ENCODE data around the gene SLC22A5.
"Not testable (repeated sequence)": the region's sequence is repeated elsewhere in the genome, so short reads cannot be mapped to it uniquely, and the experiment has no call there.

The SLC22A5 gene

DNA sequence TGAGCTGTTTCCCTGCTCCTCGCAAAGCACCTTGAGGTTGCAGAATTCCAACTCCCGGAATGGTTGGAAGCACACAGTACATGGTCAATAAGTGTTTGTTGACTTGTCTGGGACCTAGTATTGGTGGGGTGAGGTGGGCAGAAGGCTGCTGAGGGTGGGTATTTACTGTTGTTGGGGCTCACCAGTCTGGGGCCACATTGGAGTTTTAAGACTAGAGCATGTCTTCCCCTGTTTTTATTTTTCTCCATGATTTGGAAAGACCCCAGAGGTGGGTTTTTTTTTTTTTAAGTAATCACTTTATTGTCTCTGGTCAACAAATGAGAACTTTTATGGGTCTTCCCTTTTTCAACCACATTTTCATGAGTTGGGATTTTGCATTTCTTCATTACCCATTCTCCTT lies 65.9 kb downstream of the SLC22A5 start:
- Mint-ChIP-seq H3K9me3 (no peaks in the 10 kb centered on the region), H3K36me3 (peaks cover 20% of the 10 kb centered on the region), H3K4me3 (peak overlapping the region; percentile 4), H3K27me3 (no peaks in the 10 kb centered on the region), H3K27ac (peak overlapping the region; percentile 55), H3K4me1 (peaks cover 89% of the 10 kb centered on the region)

DNA sequence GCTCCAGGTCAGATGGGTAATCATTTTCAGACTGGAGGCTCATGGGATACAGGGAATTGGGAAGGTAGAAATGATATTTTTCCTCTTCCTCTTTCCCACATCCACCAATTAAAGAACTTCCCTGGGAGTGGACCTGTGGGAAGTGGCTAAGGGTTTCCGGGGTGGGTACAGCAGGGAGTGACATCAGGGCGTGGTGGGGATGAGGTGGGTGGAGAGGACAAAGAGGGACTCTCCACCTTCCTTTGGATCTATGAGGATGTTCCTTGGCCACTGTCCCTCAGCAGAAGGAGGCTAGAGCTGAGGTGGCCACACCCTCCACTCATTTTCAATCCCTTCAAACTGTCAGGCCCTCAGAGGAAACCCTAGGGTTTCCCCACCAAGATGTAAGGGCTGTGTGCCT lies 66.4 kb downstream of the SLC22A5 start:
- H3K4me1 Mint-ChIP-seq, result peaks cover 89% of the 10 kb centered on the region
- no peaks in the 10 kb centered on the region for H3K27me3 Mint-ChIP-seq
- H3K4me3 Mint-ChIP-seq, result peak overlapping the region; percentile 4
- no peaks in the 10 kb centered on the region for H3K9me3 Mint-ChIP-seq
- peaks cover 15% of the 10 kb centered on the region for H3K36me3 Mint-ChIP-seq
- H3K27ac Mint-ChIP-seq, result peak overlapping the region; percentile 55

DNA sequence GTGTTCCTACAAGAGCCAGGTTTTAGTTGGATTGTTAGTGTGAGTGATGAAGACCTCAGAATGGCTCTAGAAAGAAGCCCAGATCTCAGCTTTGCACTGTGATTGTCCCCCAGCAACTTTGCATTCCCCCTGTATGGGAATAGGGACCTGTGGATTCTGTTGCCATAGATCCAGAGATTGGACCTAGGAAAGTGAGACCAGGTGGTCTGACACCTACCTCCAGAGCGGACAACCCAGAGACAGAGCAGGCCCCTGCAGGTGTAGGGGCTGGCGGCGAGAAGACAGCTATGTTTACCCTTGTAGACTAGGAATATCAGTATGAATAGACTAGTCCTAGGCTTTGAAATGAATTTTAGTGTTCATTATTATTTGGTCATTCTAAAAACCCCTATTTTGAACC lies 67.4 kb downstream of the SLC22A5 start:
- Mint-ChIP-seq H3K4me1 (peaks cover 88% of the 10 kb centered on the region), H3K27me3 (no peaks in the 10 kb centered on the region), H3K36me3 (peaks cover 10% of the 10 kb centered on the region), H3K4me3 (peak overlapping the region; percentile 70), H3K27ac (peak overlapping the region; percentile 91), H3K9me3 (no peaks in the 10 kb centered on the region)

DNA sequence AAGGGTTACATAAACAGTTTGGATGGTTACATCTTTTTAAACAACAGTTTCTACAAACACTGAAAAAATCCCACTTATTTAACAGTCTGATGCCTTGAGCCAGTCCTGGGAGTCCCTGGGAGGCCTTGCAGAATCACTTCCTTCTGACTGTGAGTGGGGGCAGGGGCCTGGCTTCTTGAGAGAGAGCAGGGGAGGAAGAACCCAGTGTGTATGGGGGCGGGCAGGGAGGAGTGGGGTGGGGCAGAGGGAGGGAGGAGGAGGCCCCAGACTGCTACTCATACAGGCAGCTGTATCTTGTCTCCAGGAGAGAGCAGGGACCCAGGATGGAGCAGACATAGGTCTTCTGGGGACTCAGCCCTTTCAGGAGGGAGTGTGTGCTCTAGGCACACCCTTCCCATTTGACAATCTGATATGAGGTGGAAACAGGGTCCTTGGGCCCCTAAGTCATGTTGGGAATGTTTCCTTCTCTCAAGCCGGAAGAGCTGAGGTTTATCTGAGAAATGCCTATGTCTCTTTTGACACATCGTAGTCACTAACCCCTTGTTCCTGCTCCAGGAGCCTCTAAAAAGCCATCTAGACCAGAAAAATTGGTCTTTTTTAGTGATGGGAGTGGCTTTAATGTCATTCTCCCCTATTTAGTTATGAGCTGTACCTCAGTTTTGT lies 68.2 kb downstream of the SLC22A5 start:
- Mint-ChIP-seq H3K36me3 (peaks cover 5% of the 10 kb centered on the region), H3K27ac (peak overlapping the region; percentile 91), H3K4me1 (peaks cover 88% of the 10 kb centered on the region), H3K4me3 (peak overlapping the region; percentile 70), H3K9me3 (no peaks in the 10 kb centered on the region), H3K27me3 (no peaks in the 10 kb centered on the region)

DNA sequence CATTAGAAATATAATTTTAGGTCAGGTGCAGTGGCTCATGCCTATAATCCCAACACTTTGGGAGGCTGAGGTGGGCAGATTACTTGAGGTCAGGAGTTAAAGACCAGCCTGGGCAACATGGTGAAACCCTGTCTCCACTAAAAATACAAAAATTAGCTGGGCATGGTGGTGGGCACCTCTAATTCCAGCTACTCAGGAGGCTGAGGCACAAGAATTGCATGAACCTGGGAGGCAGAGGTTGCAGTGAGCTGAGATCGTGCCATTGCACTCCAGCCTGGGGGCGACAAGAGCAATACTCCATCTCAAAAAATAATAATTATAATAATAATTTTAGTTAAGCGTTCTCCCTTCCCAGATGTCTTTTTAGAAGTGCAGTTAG lies 68.7 kb downstream of the SLC22A5 start:
- Mint-ChIP-seq H3K4me1 (peaks cover 88% of the 10 kb centered on the region), H3K27ac (peak overlapping the region; percentile 91), H3K4me3 (peak overlapping the region; percentile 36)
- not testable (repeated sequence) for H3K27me3 Mint-ChIP-seq, H3K9me3 Mint-ChIP-seq, H3K36me3 Mint-ChIP-seq

DNA sequence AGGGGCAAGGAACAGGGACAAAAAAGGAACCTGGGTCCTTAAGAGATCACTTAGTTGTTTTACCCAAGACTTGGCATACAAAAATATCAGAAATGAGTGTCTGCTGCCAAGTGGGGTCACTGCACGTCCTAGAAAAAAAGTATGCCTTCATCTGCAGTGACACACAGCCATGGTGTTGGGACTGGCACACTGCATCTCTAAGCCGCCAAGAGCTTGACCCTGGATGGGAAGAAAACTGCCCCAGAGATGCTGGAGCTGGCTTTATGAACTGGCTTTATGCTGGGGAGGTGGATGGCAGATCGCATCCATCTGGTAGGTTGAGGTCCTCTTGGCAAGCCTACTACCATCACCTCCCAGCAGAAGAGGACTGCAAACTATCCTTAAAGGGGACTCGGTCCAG lies 69.4 kb downstream of the SLC22A5 start:
- Mint-ChIP-seq H3K9me3 (no peaks in the 10 kb centered on the region), H3K4me1 (peaks cover 91% of the 10 kb centered on the region), H3K27me3 (no peaks in the 10 kb centered on the region), H3K27ac (peak overlapping the region; percentile 90), H3K4me3 (peak overlapping the region; percentile 20), H3K36me3 (peaks cover 4% of the 10 kb centered on the region)

DNA sequence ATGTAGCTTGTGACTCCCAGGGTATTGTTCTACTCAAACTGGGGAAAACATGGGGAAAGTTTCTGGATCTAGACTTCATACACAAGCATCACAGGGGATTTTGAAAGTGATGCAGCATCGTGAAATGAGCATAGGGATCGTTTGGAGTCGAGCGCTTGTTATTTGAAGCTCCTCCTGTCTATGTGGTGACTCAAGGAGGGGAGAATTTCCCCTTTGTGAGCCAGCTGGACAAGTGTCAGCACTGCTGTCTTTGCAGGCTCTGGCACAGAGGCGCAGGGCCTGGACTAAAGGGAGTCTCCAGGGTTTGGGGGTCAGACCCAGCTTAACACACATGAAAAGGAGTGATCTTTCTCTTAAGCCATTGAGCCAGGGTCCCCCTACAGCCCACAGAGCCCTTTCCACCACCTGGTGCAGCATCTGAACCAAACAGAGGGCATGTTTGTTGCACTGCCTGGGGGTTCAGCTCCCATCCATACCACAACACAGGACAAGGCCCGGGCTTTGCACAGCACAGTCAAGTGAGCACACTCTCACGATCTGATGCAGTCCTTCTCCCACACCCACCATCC lies 70.1 kb downstream of the SLC22A5 start:
- Mint-ChIP-seq H3K9me3 (no peaks in the 10 kb centered on the region), H3K27me3 (no peaks in the 10 kb centered on the region), H3K27ac (peak overlapping the region; percentile 90), H3K4me1 (peaks cover 91% of the 10 kb centered on the region), H3K4me3 (peak overlapping the region; percentile 20), H3K36me3 (peaks cover 8% of the 10 kb centered on the region)

DNA sequence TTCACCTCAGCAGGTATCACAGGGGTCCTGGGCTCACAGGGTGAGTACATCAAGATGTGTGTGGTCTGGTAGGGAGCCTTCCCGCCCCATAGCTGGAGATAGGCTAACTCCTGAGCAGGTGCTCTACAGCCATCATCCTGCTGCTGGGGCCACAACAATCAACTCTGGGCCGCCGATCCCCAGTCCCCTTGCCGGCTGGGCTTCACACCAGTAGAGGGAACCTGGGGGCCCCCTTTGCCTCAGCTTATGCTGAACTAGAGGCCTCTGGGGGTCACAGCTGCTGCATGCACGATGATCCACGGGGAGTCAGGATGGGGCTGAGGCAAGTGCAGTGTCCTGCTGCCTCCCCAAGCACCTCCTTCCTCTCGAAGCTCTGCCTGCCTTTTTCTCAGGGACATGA lies 74.6 kb downstream of the SLC22A5 start:
- Mint-ChIP-seq H3K36me3 (peaks cover 19% of the 10 kb centered on the region), H3K4me1 (peaks cover 98% of the 10 kb centered on the region), H3K27me3 (no peaks in the 10 kb centered on the region), H3K9me3 (no peaks in the 10 kb centered on the region), H3K27ac (no peak overlapping the region), H3K4me3 (no peak overlapping the region)
